GM12878 (cell line): ENCODE data around the gene PGC. TPM values are rescaled to one million over a fixed set of nuclear protein-coding genes. Genes with fewer than 3 reads are reported as not detected.

Experiments
- ATAC-seq: fragments of 200-7000 bp; cut with Tn5 transposase; 3 replicates; pipeline ENCODE4 v1.9.1; 2020; ENCODE audit warnings: mild to moderate bottlenecking, moderate library complexity
- BruUV-seq: library from RNA; stranded (reverse); fragments of 400-500 nt; replicated peaks from 2 replicates; lab custom pipeline; 2021; lab: Mats Ljungman, UMichigan
- CTCF ChIA-PET: fragments of 300-600 bp; sonication (Branson Sonifier 250); formaldehyde crosslinking; extraction: SDS; loops from one replicate; lab custom pipeline; 2021; ENCODE audit warnings: inconsistent platforms; lab: Yijun Ruan, JAX
- POLR2A ChIA-PET: fragments of 350-600 bp; formaldehyde crosslinking; extraction: SDS; loops from one replicate; lab custom pipeline; 2021; ENCODE audit warnings: inconsistent platforms; lab: Charles Lee
- RAD21 ChIA-PET: fragments of 300-600 bp; sonication (Branson Sonifier 250); formaldehyde crosslinking; loops from one replicate; lab custom pipeline; 2023; ENCODE audit warnings: antibody characterized with exemption; ENCODE audit not compliant: unreplicated experiment; lab: Charles Lee
- SMC1A ChIA-PET: fragments of 300-600 bp; sonication (Branson Sonifier 250); formaldehyde crosslinking; loops from one replicate; lab custom pipeline; 2023; ENCODE audit not compliant: unreplicated experiment, uncharacterized antibody; lab: Charles Lee
- DNase-seq: peaks from one replicate; pipeline ENCODE4 v3.0.0-alpha.2; 2011; ENCODE audit warnings: low read depth, low spot score
- FAIRE-seq: peaks from 3 replicates; lab custom pipeline; 2011; peaks lifted over from hg19 to GRCh38; lab: Jason Lieb, UNC
- H2AFZ ChIP-seq: 2 replicates; pipeline ENCODE4 v1.6.0; 2011; ENCODE audit warnings: low read depth, low read length, control low read depth; ENCODE audit not compliant: control insufficient read depth
- H3K27ac ChIP-seq: 2 replicates; pipeline ENCODE4 v1.5.1; 2011; ENCODE audit warnings: control low read depth; ENCODE audit not compliant: control insufficient read depth, insufficient read depth
- H3K27me3 ChIP-seq, 2 experiments: replicated peaks in 1 of 2; 2 replicates each; pipeline versions ENCODE4 v1.6.0 to v1.6.1; 2011; ENCODE audit warnings: low read length in 1 of 2; ENCODE audit not compliant: control insufficient read depth in 2 of 2, insufficient read depth in 2 of 2
- H3K36me3 ChIP-seq, 2 experiments: 2 replicates each; pipeline ENCODE4 v1.5.1; 2011; ENCODE audit warnings: low read length in 1 of 2; ENCODE audit not compliant: control insufficient read depth in 2 of 2, insufficient read depth in 2 of 2
- H3K4me1 ChIP-seq: 2 replicates; pipeline ENCODE4 v1.6.1; 2011; ENCODE audit warnings: mild to moderate bottlenecking, low read length, moderate library complexity, mixed read lengths; ENCODE audit not compliant: control insufficient read depth, insufficient read depth
- H3K4me2 ChIP-seq: 2 replicates; pipeline ENCODE4 v1.6.0; 2011; ENCODE audit warnings: control low read depth; ENCODE audit not compliant: control insufficient read depth, insufficient read depth
- H3K4me3 ChIP-seq: fragments of 200-600 bp; sonication (generic); 2 replicates; pipeline ENCODE4 v1.5.1; 2016
- H3K79me2 ChIP-seq: 2 replicates; pipeline ENCODE4 v1.6.0; 2011; ENCODE audit warnings: low read length; ENCODE audit not compliant: control insufficient read depth, insufficient read depth
- H3K9ac ChIP-seq: 2 replicates; pipeline ENCODE4 v1.8.0; 2011; ENCODE audit warnings: low read length, control low read depth, mixed read lengths; ENCODE audit not compliant: control insufficient read depth, insufficient read depth
- H3K9me3 ChIP-seq: replicated peaks from 3 replicates; pipeline ENCODE4 v1.5.1; 2011; ENCODE audit warnings: mild to moderate bottlenecking, low read length; ENCODE audit not compliant: control insufficient read depth, insufficient read depth
- H4K20me1 ChIP-seq: 2 replicates; pipeline ENCODE4 v1.6.0; 2011; ENCODE audit not compliant: control insufficient read depth, insufficient read depth
- EP300 ChIP-seq, 2 experiments: fragments of 150-350 bp in 1 of 2; IDR thresholded peaks; 2 replicates each; pipeline ENCODE4 v1.6.1; 2011 to 2012; ENCODE audit warnings: low read depth in 2 of 2, low read length in 2 of 2, borderline replicate concordance in 1 of 2, improper control_type of control experiment in 1 of 2, inconsistent platforms in 1 of 2; ENCODE audit not compliant: control insufficient read depth in 1 of 2
- MEF2A ChIP-seq: IDR thresholded peaks from 2 replicates; pipeline ENCODE4 v1.6.1; 2011; ENCODE audit warnings: low read depth, mild to moderate bottlenecking, low read length, moderate library complexity; ENCODE audit not compliant: insufficient read depth
- PAX5 ChIP-seq: IDR thresholded peaks from 2 replicates; pipeline ENCODE4 v1.6.1; 2011; ENCODE audit warnings: low read depth, low read length, borderline replicate concordance
- RBBP5 ChIP-seq: fragments of 200-600 bp; sonication (generic); conservative IDR thresholded peaks from 2 replicates; pipeline ENCODE4 v1.6.1; 2016
- SMC3 ChIP-seq: IDR thresholded peaks from 2 replicates; pipeline ENCODE4 v1.6.1; 2011; ENCODE audit warnings: low read length, improper control_type of control experiment, borderline replicate concordance
- YY1 ChIP-seq: IDR thresholded peaks from 2 replicates; pipeline ENCODE4 v1.6.1; 2011; ENCODE audit warnings: low read depth, mild to moderate bottlenecking, low read length
- WGBS: methylation state at CpG from one replicate; pipeline ENCODE4 v1.1.6; 2016; ENCODE audit warnings: low lambda C conversion rate; ENCODE audit not compliant: insufficient replicate concordance, insufficient coverage; ENCODE audit errors: missing lambda C conversion rate; 5-methylcytosine and 5-hydroxymethylcytosine counted together
- in situ Hi-C: fragments of 300-500 bp; cut with MboI; formaldehyde crosslinking; loops from 9 replicates; pipeline ENCODE4 v1.14.3; 2018; ENCODE audit warnings: mixed read lengths
- intact Hi-C: fragments of 100-400 bp; cut with micrococcal nuclease; formaldehyde crosslinking; loops from one replicate; pipeline ENCODE4 v1.14.2; 2022; ENCODE audit not compliant: unreplicated experiment
- polyA plus RNA-seq, 11 experiments: library from polyadenylated mRNA; depleted of rRNA in 4 of 11; unstranded in 6 of 11; stranded (reverse) in 5 of 11; fragments of >200 nt; fragmentation: Nextera tagmentation in 4 of 11; fragmentation: Illumina TruSeq in 1 of 11; extraction: Ambion mirVana in 4 of 11; extraction: Trizol in 1 of 11; gene quantifications; 1 replicate in 1 of 11; 2 replicates in 10 of 11; pipeline versions ENCODE4 v1.2.1 to v1.2.3, GENCODE V29; 2011 to 2016; ENCODE audit warnings: inconsistent platforms in 2 of 11, missing spikeins in 2 of 11, low read depth in 1 of 11
- total RNA-seq, 4 experiments: library from RNA; depleted of rRNA in 3 of 4; stranded (reverse); fragments of >200 nt in 3 of 4; fragmentation: Illumina TruSeq in 1 of 4; extraction: Trizol in 1 of 4; gene quantifications; 2 replicates each; pipeline versions ENCODE4 v1.2.1 to v1.2.3, GENCODE V29; 2013 to 2021
- TF ChIP-seq, protein P1 (sequence below): fragments of 450-650 bp; IDR thresholded peaks from 2 replicates; pipeline ENCODE4 v1.6.1; 2017; ENCODE audit warnings: antibody characterized with exemption, mild to moderate bottlenecking, moderate library complexity
- TF ChIP-seq, protein P2 (sequence below): fragments of 450-650 bp; conservative IDR thresholded peaks from 2 replicates; pipeline ENCODE4 v1.6.1; 2017; ENCODE audit warnings: mild to moderate bottlenecking, moderate library complexity
- TF ChIP-seq, protein P3 (sequence below): fragments of 450-650 bp; formaldehyde crosslinking; IDR thresholded peaks from 2 replicates; pipeline ENCODE4 v1.4.0; 2020; ENCODE audit warnings: mild to moderate bottlenecking, moderate library complexity
- TF ChIP-seq, protein P4 (sequence below): fragments of 450-650 bp; IDR thresholded peaks from 2 replicates; pipeline ENCODE4 v1.6.1; 2017; ENCODE audit warnings: mild to moderate bottlenecking, low read depth, inconsistent platforms; ENCODE audit not compliant: poor library complexity, severe bottlenecking

The PGC gene
- total and polyA plus RNA-seq, 10 of the 15 experiments (the other 5 are each of a cell fraction or from before 2014, with no cell fraction given), result 0.26 TPM; not detected in 9

DNA sequence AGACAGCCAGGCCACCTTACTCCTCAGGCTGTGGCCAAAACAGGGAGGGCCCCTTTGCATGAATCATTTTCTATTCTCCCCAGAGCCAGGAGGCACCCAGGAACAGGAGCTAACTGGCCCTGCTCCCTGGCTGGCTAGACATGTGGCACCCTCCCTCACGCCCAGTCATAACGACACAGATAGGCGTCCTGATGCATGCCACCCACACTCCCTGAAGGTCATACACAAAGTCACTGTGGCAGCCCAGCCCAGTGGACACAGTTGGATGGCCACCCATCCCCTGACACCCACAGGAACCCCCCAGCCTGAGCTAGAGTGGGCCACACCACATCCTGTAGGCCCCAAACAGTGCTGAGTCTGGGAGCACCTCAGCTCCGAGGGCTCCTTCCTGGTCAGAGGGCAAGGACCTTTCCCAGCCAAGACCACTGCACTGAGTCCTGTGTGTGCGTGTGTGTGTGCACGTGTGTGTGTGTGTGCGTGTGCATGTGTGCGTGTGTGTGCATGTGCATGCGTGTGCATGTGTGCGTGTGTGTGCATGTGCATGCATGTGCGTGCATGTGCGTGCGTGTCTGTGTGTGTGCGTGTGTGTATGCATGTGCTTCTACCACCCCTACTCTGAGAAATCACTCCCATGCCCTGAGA lies 33.4 kb downstream of the PGC start:
- no TSS peak for BruUV-seq
- intact Hi-C loops, result loop anchor here (1.0 kb wide), 2 partner anchors 7 to 10 kb away; no protein-coding TSS in a partner anchor
- under 1% methylated on average over 13 of the region's 14 CpGs for WGBS
- TF ChIP-seq PAX5 (peak; percentile 96), YY1 (peak; percentile 5; the same call in 1 of the 2 replicates), MEF2A (0 out of 2 replicates have a peak, but pooled peaks have one; percentile 4), EP300 (IDR thresholded peaks at IDR 0.05; ENCODE audit: borderline replicate concordance in 1 of 2, control insufficient read depth in 1 of 2, low read depth in 2 of 2, low read length in 2 of 2) (peak; percentile 14 to 16; a peak in 1 of 4 replicates), SMC3 (no peak), RBBP5 (no peak)
- TF ChIP-seq, protein P1, sequence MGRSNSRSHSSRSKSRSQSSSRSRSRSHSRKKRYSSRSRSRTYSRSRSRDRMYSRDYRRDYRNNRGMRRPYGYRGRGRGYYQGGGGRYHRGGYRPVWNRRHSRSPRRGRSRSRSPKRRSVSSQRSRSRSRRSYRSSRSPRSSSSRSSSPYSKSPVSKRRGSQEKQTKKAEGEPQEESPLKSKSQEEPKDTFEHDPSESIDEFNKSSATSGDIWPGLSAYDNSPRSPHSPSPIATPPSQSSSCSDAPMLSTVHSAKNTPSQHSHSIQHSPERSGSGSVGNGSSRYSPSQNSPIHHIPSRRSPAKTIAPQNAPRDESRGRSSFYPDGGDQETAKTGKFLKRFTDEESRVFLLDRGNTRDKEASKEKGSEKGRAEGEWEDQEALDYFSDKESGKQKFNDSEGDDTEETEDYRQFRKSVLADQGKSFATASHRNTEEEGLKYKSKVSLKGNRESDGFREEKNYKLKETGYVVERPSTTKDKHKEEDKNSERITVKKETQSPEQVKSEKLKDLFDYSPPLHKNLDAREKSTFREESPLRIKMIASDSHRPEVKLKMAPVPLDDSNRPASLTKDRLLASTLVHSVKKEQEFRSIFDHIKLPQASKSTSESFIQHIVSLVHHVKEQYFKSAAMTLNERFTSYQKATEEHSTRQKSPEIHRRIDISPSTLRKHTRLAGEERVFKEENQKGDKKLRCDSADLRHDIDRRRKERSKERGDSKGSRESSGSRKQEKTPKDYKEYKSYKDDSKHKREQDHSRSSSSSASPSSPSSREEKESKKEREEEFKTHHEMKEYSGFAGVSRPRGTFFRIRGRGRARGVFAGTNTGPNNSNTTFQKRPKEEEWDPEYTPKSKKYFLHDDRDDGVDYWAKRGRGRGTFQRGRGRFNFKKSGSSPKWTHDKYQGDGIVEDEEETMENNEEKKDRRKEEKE, result no peak
- TF ChIP-seq, protein P2, sequence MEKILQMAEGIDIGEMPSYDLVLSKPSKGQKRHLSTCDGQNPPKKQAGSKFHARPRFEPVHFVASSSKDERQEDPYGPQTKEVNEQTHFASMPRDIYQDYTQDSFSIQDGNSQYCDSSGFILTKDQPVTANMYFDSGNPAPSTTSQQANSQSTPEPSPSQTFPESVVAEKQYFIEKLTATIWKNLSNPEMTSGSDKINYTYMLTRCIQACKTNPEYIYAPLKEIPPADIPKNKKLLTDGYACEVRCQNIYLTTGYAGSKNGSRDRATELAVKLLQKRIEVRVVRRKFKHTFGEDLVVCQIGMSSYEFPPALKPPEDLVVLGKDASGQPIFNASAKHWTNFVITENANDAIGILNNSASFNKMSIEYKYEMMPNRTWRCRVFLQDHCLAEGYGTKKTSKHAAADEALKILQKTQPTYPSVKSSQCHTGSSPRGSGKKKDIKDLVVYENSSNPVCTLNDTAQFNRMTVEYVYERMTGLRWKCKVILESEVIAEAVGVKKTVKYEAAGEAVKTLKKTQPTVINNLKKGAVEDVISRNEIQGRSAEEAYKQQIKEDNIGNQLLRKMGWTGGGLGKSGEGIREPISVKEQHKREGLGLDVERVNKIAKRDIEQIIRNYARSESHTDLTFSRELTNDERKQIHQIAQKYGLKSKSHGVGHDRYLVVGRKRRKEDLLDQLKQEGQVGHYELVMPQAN, result 0 out of 2 replicates have a peak, but pooled peaks have one; percentile 41
- TF ChIP-seq, protein P3, sequence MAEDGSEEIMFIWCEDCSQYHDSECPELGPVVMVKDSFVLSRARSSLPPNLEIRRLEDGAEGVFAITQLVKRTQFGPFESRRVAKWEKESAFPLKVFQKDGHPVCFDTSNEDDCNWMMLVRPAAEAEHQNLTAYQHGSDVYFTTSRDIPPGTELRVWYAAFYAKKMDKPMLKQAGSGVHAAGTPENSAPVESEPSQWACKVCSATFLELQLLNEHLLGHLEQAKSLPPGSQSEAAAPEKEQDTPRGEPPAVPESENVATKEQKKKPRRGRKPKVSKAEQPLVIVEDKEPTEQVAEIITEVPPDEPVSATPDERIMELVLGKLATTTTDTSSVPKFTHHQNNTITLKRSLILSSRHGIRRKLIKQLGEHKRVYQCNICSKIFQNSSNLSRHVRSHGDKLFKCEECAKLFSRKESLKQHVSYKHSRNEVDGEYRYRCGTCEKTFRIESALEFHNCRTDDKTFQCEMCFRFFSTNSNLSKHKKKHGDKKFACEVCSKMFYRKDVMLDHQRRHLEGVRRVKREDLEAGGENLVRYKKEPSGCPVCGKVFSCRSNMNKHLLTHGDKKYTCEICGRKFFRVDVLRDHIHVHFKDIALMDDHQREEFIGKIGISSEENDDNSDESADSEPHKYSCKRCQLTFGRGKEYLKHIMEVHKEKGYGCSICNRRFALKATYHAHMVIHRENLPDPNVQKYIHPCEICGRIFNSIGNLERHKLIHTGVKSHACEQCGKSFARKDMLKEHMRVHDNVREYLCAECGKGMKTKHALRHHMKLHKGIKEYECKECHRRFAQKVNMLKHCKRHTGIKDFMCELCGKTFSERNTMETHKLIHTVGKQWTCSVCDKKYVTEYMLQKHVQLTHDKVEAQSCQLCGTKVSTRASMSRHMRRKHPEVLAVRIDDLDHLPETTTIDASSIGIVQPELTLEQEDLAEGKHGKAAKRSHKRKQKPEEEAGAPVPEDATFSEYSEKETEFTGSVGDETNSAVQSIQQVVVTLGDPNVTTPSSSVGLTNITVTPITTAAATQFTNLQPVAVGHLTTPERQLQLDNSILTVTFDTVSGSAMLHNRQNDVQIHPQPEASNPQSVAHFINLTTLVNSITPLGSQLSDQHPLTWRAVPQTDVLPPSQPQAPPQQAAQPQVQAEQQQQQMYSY (CRISPR knock-in tag), result no peak
- TF ChIP-seq, protein P4, sequence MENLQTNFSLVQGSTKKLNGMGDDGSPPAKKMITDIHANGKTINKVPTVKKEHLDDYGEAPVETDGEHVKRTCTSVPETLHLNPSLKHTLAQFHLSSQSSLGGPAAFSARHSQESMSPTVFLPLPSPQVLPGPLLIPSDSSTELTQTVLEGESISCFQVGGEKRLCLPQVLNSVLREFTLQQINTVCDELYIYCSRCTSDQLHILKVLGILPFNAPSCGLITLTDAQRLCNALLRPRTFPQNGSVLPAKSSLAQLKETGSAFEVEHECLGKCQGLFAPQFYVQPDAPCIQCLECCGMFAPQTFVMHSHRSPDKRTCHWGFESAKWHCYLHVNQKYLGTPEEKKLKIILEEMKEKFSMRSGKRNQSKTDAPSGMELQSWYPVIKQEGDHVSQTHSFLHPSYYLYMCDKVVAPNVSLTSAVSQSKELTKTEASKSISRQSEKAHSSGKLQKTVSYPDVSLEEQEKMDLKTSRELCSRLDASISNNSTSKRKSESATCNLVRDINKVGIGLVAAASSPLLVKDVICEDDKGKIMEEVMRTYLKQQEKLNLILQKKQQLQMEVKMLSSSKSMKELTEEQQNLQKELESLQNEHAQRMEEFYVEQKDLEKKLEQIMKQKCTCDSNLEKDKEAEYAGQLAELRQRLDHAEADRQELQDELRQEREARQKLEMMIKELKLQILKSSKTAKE, result peak; percentile 74

More for the DNA sequence above, 33.4 kb downstream of the PGC start:
- peak overlapping the region; percentile 68 for H3K9ac ChIP-seq
- no peaks in the 10 kb centered on the region for H3K27me3 ChIP-seq
- peak overlapping the region; percentile 45; the same call in 1 of the 2 replicates for H3K4me3 ChIP-seq
- peak overlapping the region; percentile 84 for H3K27ac ChIP-seq
- FAIRE-seq (no peak), DNase-seq (peak; percentile 81), ATAC-seq (peak; percentile 81)
- ChIA-PET SMC1A (interaction anchor here (0.6 to 7.7 kb wide), 8 partner anchors 7 to 29 kb away, joined by 3 to 151 read pairs (median 5); no protein-coding TSS in a partner anchor), RAD21 (interaction anchor here (3.8 to 14.4 kb wide), 3 partner anchors 7 to 17 kb away, joined by 17 to 300 read pairs (median 185); no protein-coding TSS in a partner anchor), POLR2A (interaction anchor here (1.9 to 13.0 kb wide), 3 partner anchors 9 to 18 kb away, joined by 13 to 293 read pairs (median 24); partner anchors contain the start of gene TFEB), CTCF (interaction anchor here (0.9 to 5.7 kb wide), 6 partner anchors 9 to 73 kb away, joined by 4 to 42 read pairs (median 7); partner anchors contain the start of gene TFEB)
- H2AFZ ChIP-seq, result no peak overlapping the region
- no peaks in the 10 kb centered on the region for H3K9me3 ChIP-seq
- H3K36me3 ChIP-seq, result peaks cover 12 to 19% of the 10 kb centered on the region in 2 experiments
- in situ Hi-C loops, result no loop called here
- no peaks in the 10 kb centered on the region for H4K20me1 ChIP-seq
- H3K4me2 ChIP-seq, result peak overlapping the region; percentile 76
- peaks cover 62% of the 10 kb centered on the region for H3K4me1 ChIP-seq
- H3K79me2 ChIP-seq, result peaks cover 88% of the 10 kb centered on the region
